GM12878 (cell line): ENCODE data around the gene SPTLC3. TPM values are rescaled to one million over a fixed set of nuclear protein-coding genes. Genes with fewer than 3 reads are reported as not detected.

Source experiments
- ATAC-seq: fragments of 200-7000 bp; cut with Tn5 transposase; 3 replicates; pipeline ENCODE4 v1.9.1; 2020; ENCODE audit warnings: mild to moderate bottlenecking, moderate library complexity
- BruUV-seq: library from RNA; stranded (reverse); fragments of 400-500 nt; replicated peaks from 2 replicates; lab custom pipeline; 2021; lab: Mats Ljungman, UMichigan
- CTCF ChIA-PET: fragments of 300-600 bp; sonication (Branson Sonifier 250); formaldehyde crosslinking; extraction: SDS; loops from one replicate; lab custom pipeline; 2021; ENCODE audit warnings: inconsistent platforms; lab: Yijun Ruan, JAX
- POLR2A ChIA-PET: fragments of 350-600 bp; formaldehyde crosslinking; extraction: SDS; loops from one replicate; lab custom pipeline; 2021; ENCODE audit warnings: inconsistent platforms; lab: Charles Lee
- RAD21 ChIA-PET: fragments of 300-600 bp; sonication (Branson Sonifier 250); formaldehyde crosslinking; loops from one replicate; lab custom pipeline; 2023; ENCODE audit warnings: antibody characterized with exemption; ENCODE audit not compliant: unreplicated experiment; lab: Charles Lee
- SMC1A ChIA-PET: fragments of 300-600 bp; sonication (Branson Sonifier 250); formaldehyde crosslinking; loops from one replicate; lab custom pipeline; 2023; ENCODE audit not compliant: unreplicated experiment, uncharacterized antibody; lab: Charles Lee
- DNase-seq: peaks from one replicate; pipeline ENCODE4 v3.0.0-alpha.2; 2011; ENCODE audit warnings: low read depth, low spot score
- FAIRE-seq: peaks from 3 replicates; lab custom pipeline; 2011; peaks lifted over from hg19 to GRCh38; lab: Jason Lieb, UNC
- H2AFZ ChIP-seq: 2 replicates; pipeline ENCODE4 v1.6.0; 2011; ENCODE audit warnings: low read depth, low read length, control low read depth; ENCODE audit not compliant: control insufficient read depth
- H3K27ac ChIP-seq: 2 replicates; pipeline ENCODE4 v1.5.1; 2011; ENCODE audit warnings: control low read depth; ENCODE audit not compliant: control insufficient read depth, insufficient read depth
- H3K27me3 ChIP-seq, 2 experiments: replicated peaks in 1 of 2; 2 replicates each; pipeline versions ENCODE4 v1.6.0 to v1.6.1; 2011; ENCODE audit warnings: low read length in 1 of 2; ENCODE audit not compliant: control insufficient read depth in 2 of 2, insufficient read depth in 2 of 2
- H3K36me3 ChIP-seq, 2 experiments: 2 replicates each; pipeline ENCODE4 v1.5.1; 2011; ENCODE audit warnings: low read length in 1 of 2; ENCODE audit not compliant: control insufficient read depth in 2 of 2, insufficient read depth in 2 of 2
- H3K4me1 ChIP-seq: 2 replicates; pipeline ENCODE4 v1.6.1; 2011; ENCODE audit warnings: mild to moderate bottlenecking, low read length, moderate library complexity, mixed read lengths; ENCODE audit not compliant: control insufficient read depth, insufficient read depth
- H3K4me2 ChIP-seq: 2 replicates; pipeline ENCODE4 v1.6.0; 2011; ENCODE audit warnings: control low read depth; ENCODE audit not compliant: control insufficient read depth, insufficient read depth
- H3K4me3 ChIP-seq: fragments of 200-600 bp; sonication (generic); 2 replicates; pipeline ENCODE4 v1.5.1; 2016
- H3K79me2 ChIP-seq: 2 replicates; pipeline ENCODE4 v1.6.0; 2011; ENCODE audit warnings: low read length; ENCODE audit not compliant: control insufficient read depth, insufficient read depth
- H3K9ac ChIP-seq: 2 replicates; pipeline ENCODE4 v1.8.0; 2011; ENCODE audit warnings: low read length, control low read depth, mixed read lengths; ENCODE audit not compliant: control insufficient read depth, insufficient read depth
- H3K9me3 ChIP-seq: replicated peaks from 3 replicates; pipeline ENCODE4 v1.5.1; 2011; ENCODE audit warnings: mild to moderate bottlenecking, low read length; ENCODE audit not compliant: control insufficient read depth, insufficient read depth
- H4K20me1 ChIP-seq: 2 replicates; pipeline ENCODE4 v1.6.0; 2011; ENCODE audit not compliant: control insufficient read depth, insufficient read depth
- CUX1 ChIP-seq: IDR thresholded peaks from 2 replicates; pipeline ENCODE4 v1.6.1; 2012; ENCODE audit warnings: improper control_type of control experiment, low read depth, low read length; ENCODE audit not compliant: insufficient replicate concordance
- E2F4 ChIP-seq: IDR thresholded peaks from 2 replicates; pipeline ENCODE4 v1.6.1; 2012; ENCODE audit warnings: low read depth, low read length, improper control_type of control experiment
- EED ChIP-seq: sonication (generic); IDR thresholded peaks from 2 replicates; pipeline ENCODE4 v1.6.1; 2016; ENCODE audit warnings: antibody characterized with exemption, low read depth
- ELK1 ChIP-seq: IDR thresholded peaks from 2 replicates; pipeline ENCODE4 v1.6.1; 2012; ENCODE audit warnings: low read depth, low read length, improper control_type of control experiment
- NFYA ChIP-seq: IDR thresholded peaks from 2 replicates; pipeline ENCODE4 v1.6.1; 2011; ENCODE audit warnings: low read depth, mild to moderate bottlenecking, low read length, improper control_type of control experiment, borderline replicate concordance
- NFYB ChIP-seq: IDR thresholded peaks from 2 replicates; pipeline ENCODE4 v1.6.1; 2011; ENCODE audit warnings: low read depth, mild to moderate bottlenecking, low read length, improper control_type of control experiment, moderate library complexity; ENCODE audit not compliant: insufficient read depth
- NR2C1 ChIP-seq: fragments of 450-650 bp; IDR thresholded peaks from 2 replicates; pipeline ENCODE4 v1.6.1; 2017; ENCODE audit warnings: antibody characterized with exemption, mild to moderate bottlenecking, moderate library complexity
- RB1 ChIP-seq: fragments of 450-650 bp; formaldehyde crosslinking; IDR thresholded peaks from 2 replicates; pipeline ENCODE4 v1.6.1; 2017; ENCODE audit warnings: mild to moderate bottlenecking, borderline replicate concordance
- USF1 ChIP-seq: IDR thresholded peaks from 2 replicates; pipeline ENCODE4 v1.6.1; 2011; ENCODE audit warnings: borderline replicate concordance, low read depth, mild to moderate bottlenecking, moderate library complexity, mixed read lengths, low read length; ENCODE audit not compliant: insufficient read depth; ENCODE audit errors: extremely low read length
- ZNF24 ChIP-seq: fragments of 450-650 bp; IDR thresholded peaks from 2 replicates; pipeline ENCODE4 v1.6.1; 2017; ENCODE audit warnings: antibody characterized with exemption, mild to moderate bottlenecking
- ZNF274 ChIP-seq: IDR thresholded peaks from one replicate; pipeline ENCODE4 v1.8.0; 2011; ENCODE audit not compliant: insufficient read length, insufficient read depth
- ZNF622 ChIP-seq: fragments of 450-650 bp; IDR thresholded peaks from 2 replicates; pipeline ENCODE4 v1.6.1; 2017; ENCODE audit warnings: mild to moderate bottlenecking, inconsistent platforms
- in situ Hi-C: fragments of 300-500 bp; cut with MboI; formaldehyde crosslinking; loops from 9 replicates; pipeline ENCODE4 v1.14.3; 2018; ENCODE audit warnings: mixed read lengths
- intact Hi-C: fragments of 100-400 bp; cut with micrococcal nuclease; formaldehyde crosslinking; loops from one replicate; pipeline ENCODE4 v1.14.2; 2022; ENCODE audit not compliant: unreplicated experiment
- polyA plus RNA-seq, 11 experiments: library from polyadenylated mRNA; depleted of rRNA in 4 of 11; unstranded in 6 of 11; stranded (reverse) in 5 of 11; fragments of >200 nt; fragmentation: Nextera tagmentation in 4 of 11; fragmentation: Illumina TruSeq in 1 of 11; extraction: Ambion mirVana in 4 of 11; extraction: Trizol in 1 of 11; gene quantifications; 1 replicate in 1 of 11; 2 replicates in 10 of 11; pipeline versions ENCODE4 v1.2.1 to v1.2.3, GENCODE V29; 2011 to 2016; ENCODE audit warnings: inconsistent platforms in 2 of 11, missing spikeins in 2 of 11, low read depth in 1 of 11
- total RNA-seq, 4 experiments: library from RNA; depleted of rRNA in 3 of 4; stranded (reverse); fragments of >200 nt in 3 of 4; fragmentation: Illumina TruSeq in 1 of 4; extraction: Trizol in 1 of 4; gene quantifications; 2 replicates each; pipeline versions ENCODE4 v1.2.1 to v1.2.3, GENCODE V29; 2013 to 2021

SPTLC3 gene
- total and polyA plus RNA-seq, 10 of the 15 experiments (the other 5 are each of a cell fraction or from before 2014, with no cell fraction given): 0.04 to 0.29 (median 0.06) TPM; not detected in 7

GRCh38 chr20:13082378-13082777 is 73.6 kb downstream of the SPTLC3 start:
- H4K20me1 ChIP-seq: no peaks in the 10 kb centered on the region
- TF ChIP-seq E2F4: no peak
- TF ChIP-seq ZNF24: no peak
- no peak for TF ChIP-seq CUX1
- no peak for TF ChIP-seq EED
- TF ChIP-seq NFYB: no peak
- no peak for TF ChIP-seq NR2C1
- TF ChIP-seq USF1: no peak
- no peak for TF ChIP-seq NFYA
- no peak for TF ChIP-seq ELK1
- TF ChIP-seq ZNF622: no peak
- TF ChIP-seq RB1: no peak
- TF ChIP-seq ZNF274: no peak
- no peak overlapping the region for H3K4me2 ChIP-seq
- ChIA-PET RAD21 (no interaction called here), POLR2A (no interaction called here), CTCF (no interaction called here), SMC1A (no interaction called here)
- H3K4me3 ChIP-seq: no peak overlapping the region
- ATAC-seq (no peak), FAIRE-seq (no peak), DNase-seq (no peak)
- no peaks in the 10 kb centered on the region for H3K36me3 ChIP-seq
- in situ Hi-C loops (no loop called here), intact Hi-C loops (no loop called here)
- no peak overlapping the region for H2AFZ ChIP-seq
- no peak overlapping the region for H3K27ac ChIP-seq
- H3K79me2 ChIP-seq: no peaks in the 10 kb centered on the region
- no peaks in the 10 kb centered on the region for H3K9me3 ChIP-seq
- no peak overlapping the region for H3K9ac ChIP-seq
- no TSS peak for BruUV-seq
- H3K27me3 ChIP-seq: no peaks in the 10 kb centered on the region
- H3K4me1 ChIP-seq: no peaks in the 10 kb centered on the region
